Psoas muscle (tissue), 8 donors: Measurements from ENCODE around the gene C2CD4C. TPM values are rescaled to one million over a fixed set of nuclear protein-coding genes. Genes with fewer than 3 reads are reported as not detected.
"Not testable (repeated sequence)": the region's sequence is repeated elsewhere in the genome, so short reads cannot be mapped to it uniquely, and the experiment has no call there.

Experiments used
- ATAC-seq, 4 donors: fragments of 200-7000 bp; cut with Tn5 transposase; one replicate each; pipeline ENCODE4 v1.9.1; 2020; ENCODE audit warnings: moderate library complexity in 3 of 4, mild to moderate bottlenecking in 2 of 4
- DNase-seq, 2 donors: peaks; one replicate each; pipeline ENCODE4 v3.0.0-alpha.2; 2020
- H3K27ac ChIP-seq: fragments of 200-600 bp; one replicate; pipeline ENCODE4 v1.8.0; 2022
- H3K27me3 ChIP-seq, 3 donors: fragments of 200-600 bp in 1 of 3; one replicate each; pipeline versions ENCODE4 v1.6.1 to v1.8.0; 2013 to 2022; ENCODE audit warnings: low read length in 2 of 3, mild to moderate bottlenecking in 2 of 3, moderate library complexity in 1 of 3; ENCODE audit not compliant: insufficient read depth in 3 of 3
- H3K36me3 ChIP-seq, 2 donors: fragments of 200-600 bp in 1 of 2; one replicate each; pipeline versions ENCODE4 v1.6.1 to v1.8.0; 2013 to 2022; ENCODE audit warnings: low read depth in 1 of 2, mild to moderate bottlenecking in 1 of 2, moderate library complexity in 1 of 2; ENCODE audit not compliant: insufficient read depth in 1 of 2
- H3K4me1 ChIP-seq: fragments of 200-600 bp; one replicate; pipeline ENCODE4 v1.8.0; 2022
- H3K4me3 ChIP-seq: fragments of 200-600 bp; one replicate; pipeline ENCODE4 v1.8.0; 2022; ENCODE audit warnings: mild to moderate bottlenecking
- H3K9me3 ChIP-seq: fragments of 200-600 bp; one replicate; pipeline ENCODE4 v1.8.0; 2022
- CTCF ChIP-seq: fragments of 200-600 bp; IDR thresholded peaks from one replicate; pipeline ENCODE4 v1.8.0; 2022; ENCODE audit warnings: antibody characterized with exemption
- WGBS, 3 donors: extraction: QIAGEN DNeasy Blood & Tissue Kit; methylation state at CpG; one replicate each; pipeline versions ENCODE4 v1.1.6 to v1.1.7; 2013; 5-methylcytosine and 5-hydroxymethylcytosine counted together
- intact Hi-C, 2 donors: fragments of 100-400 bp; cut with DNase I; formaldehyde crosslinking; loops; one replicate each; pipeline versions ENCODE4 v1.11.0 to v1.14.2; 2022
- polyA plus RNA-seq, 3 donors: library from polyadenylated mRNA; stranded (reverse); fragments of 200-250 nt; gene quantifications; one replicate each; pipeline ENCODE4 v1.2.3, GENCODE V29; 2013
- total RNA-seq, 4 donors: library from RNA; stranded (reverse); fragmentation: NEBNext Ultra II Directional in 2 of 4; extraction: Animal tissue kit (Norgen Biotek cat#: 25700) in 2 of 4; gene quantifications; one replicate each; pipeline versions ENCODE4 v1.2.1 to v1.2.4, GENCODE V29; 2021 to 2023
- donor health status: healthy with polysubstance abuse.
- donor health status: DM: no; HTN: no; CAD: no; lungs with moderate emphysema.
- donor health status: Bipolar disorder and iron deficiency.
- donor health status: healthy.
- donor health status: DM: yes; HTN: yes; CAD: no.
- donor health status: DM: no; HTN: no; CAD: no.
- donor health status: DM: no; HTN: no; CAD: no.
- donor health status: DM: yes; HTN: yes; CAD: no.

The C2CD4C gene
- total and polyA plus RNA-seq, 7 donors: 0.47 to 1.3 (median 0.97) TPM

- intact Hi-C loops: no loop called here
- H3K4me1 ChIP-seq: peaks cover 8% of the 10 kb centered on the region
- no peak overlapping the region for H3K27ac ChIP-seq
- peak in 1 of 2 donors; percentile 32 for DNase-seq
- no peak for TF ChIP-seq CTCF
- H3K9me3 ChIP-seq: no peaks in the 10 kb centered on the region
- H3K36me3 ChIP-seq: no peaks in the 10 kb centered on the region
- 29 to 38% (median 35%) methylated on average over 29 to 36 of the region's 36 CpGs for WGBS, 3 donors
- no peak for ATAC-seq
- H3K27me3 ChIP-seq: peaks cover 0 to 42% (median 15%) of the 10 kb centered on the region in 3 donors
- no peak overlapping the region for H3K4me3 ChIP-seq
These were observed 3.7 kb upstream of the C2CD4C start for GRCh38 chr19:412356-413355.

GRCh38 chr19:411723-412355 lies 2.9 kb upstream of the C2CD4C start:
- Histone ChIP-seq H3K9me3 (no peaks in the 10 kb centered on the region), H3K36me3 (no peaks in the 10 kb centered on the region), H3K27ac (no peak overlapping the region), H3K4me3 (no peak overlapping the region), H3K4me1 (peaks cover 8% of the 10 kb centered on the region), H3K27me3 (peaks cover 0 to 50% (median 21%) of the 10 kb centered on the region in 3 donors)
- DNase-seq (peak in 1 of 2 donors; percentile 40), ATAC-seq (no peak)
- 46 to 62% (median 51%) methylated on average over 13 of the region's 13 CpGs for WGBS, 3 donors
- TF ChIP-seq CTCF: no peak
- intact Hi-C loops: no loop called here

- ATAC-seq, intact Hi-C loops, H3K27ac ChIP-seq, H3K4me3 ChIP-seq, H3K4me1 ChIP-seq, H3K9me3 ChIP-seq, H3K36me3 ChIP-seq: not testable (repeated sequence)
- H3K27me3 ChIP-seq: peaks cover 0 to 57% (median 21%) of the 10 kb centered on the region in 3 donors
- 86 to 93% (median 91%) methylated on average over 16 to 22 of the region's 22 CpGs for WGBS, 3 donors
- peak in 1 of 2 donors; percentile 41 for DNase-seq
These were observed 2.3 kb upstream of the C2CD4C start for GRCh38 chr19:411121-411722.

GRCh38 chr19:410243-410781 lies 1.4 kb upstream of the C2CD4C start:
- Histone ChIP-seq H3K9me3 (no peaks in the 10 kb centered on the region), H3K36me3 (no peaks in the 10 kb centered on the region), H3K4me3 (no peak overlapping the region), H3K27me3 (peaks cover 0 to 66% (median 21%) of the 10 kb centered on the region in 3 donors), H3K4me1 (peaks cover 8% of the 10 kb centered on the region), H3K27ac (no peak overlapping the region)
- DNase-seq: no peak
- no peak for TF ChIP-seq CTCF
- no peak for ATAC-seq
- WGBS, 3 donors: 50 to 68% (median 60%) methylated on average over 21 of the region's 21 CpGs
- intact Hi-C loops: no loop called here
